Suprapubic skin (tissue), 3 donors: ENCODE measurements around the gene CACNA1G.

ENCODE experiments used
- CTCF ChIP-seq, 2 donors: fragments of 200-600 bp in 1 of 2; fragments of 450-650 bp in 1 of 2; sonication (generic) in 1 of 2; IDR thresholded peaks; one replicate each; pipeline ENCODE4 v1.5.1; 2016 to 2019; ENCODE audit warnings: antibody characterized with exemption in 2 of 2, mild to moderate bottlenecking in 1 of 2, moderate library complexity in 1 of 2
- POLR2A ChIP-seq, 2 donors: fragments of 450-650 bp; IDR thresholded peaks; one replicate each; pipeline ENCODE4 v1.6.1; 2017; ENCODE audit warnings: antibody characterized with exemption in 2 of 2, mild to moderate bottlenecking in 2 of 2, moderate library complexity in 2 of 2

DNA sequence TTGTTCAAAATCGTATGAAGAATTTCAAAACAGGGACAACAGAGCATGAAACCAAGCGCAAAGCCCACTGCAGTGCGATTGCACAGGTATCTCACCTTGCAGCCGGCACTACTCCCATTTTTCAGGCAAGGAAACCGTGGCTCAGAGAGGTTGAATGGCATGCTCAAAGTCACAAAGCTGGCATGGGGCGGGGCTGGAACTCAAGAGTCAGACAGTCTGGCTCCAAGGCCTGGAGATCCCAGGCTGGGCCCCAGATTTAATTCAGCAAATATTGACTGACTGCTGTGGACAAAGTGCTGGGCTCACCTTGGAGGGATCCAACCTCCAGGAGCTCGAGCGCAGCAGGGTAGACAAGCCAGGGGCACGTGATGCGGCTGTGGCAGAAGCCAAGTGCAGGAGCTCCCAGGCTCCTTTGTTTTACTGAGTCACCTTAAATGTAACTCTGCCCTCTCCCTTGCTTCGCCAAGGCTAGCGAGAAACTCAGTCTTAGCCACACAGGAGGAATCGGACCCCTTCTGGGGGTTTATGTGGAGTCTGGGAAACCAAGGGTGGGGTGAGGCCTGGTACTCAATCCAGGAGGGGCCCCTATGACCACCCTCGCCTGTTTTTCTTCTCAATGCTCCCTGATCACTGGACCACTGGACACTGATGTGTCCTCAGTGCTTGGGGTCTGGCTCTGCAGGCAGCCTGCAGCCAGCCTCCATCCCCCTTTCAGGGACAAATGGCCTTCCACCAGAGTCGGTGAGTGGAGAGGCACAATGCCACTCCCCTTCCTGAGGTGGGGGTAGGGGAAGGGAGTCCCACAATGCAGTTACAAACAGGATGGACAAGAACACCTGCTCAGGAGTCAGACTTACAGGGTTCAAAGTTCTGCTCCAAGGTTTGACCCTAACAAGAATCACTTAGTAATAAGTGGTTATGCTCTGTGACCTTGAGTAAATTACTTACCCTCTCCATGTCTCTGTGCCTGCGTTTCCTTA lies 17.4 kb upstream of the CACNA1G start:
- TF ChIP-seq POLR2A (IDR thresholded peaks at IDR 0.05) (no peak), CTCF (IDR thresholded peaks at IDR 0.05) (no peak)
